ENCODE results near the gene TMEM248.

DNA sequence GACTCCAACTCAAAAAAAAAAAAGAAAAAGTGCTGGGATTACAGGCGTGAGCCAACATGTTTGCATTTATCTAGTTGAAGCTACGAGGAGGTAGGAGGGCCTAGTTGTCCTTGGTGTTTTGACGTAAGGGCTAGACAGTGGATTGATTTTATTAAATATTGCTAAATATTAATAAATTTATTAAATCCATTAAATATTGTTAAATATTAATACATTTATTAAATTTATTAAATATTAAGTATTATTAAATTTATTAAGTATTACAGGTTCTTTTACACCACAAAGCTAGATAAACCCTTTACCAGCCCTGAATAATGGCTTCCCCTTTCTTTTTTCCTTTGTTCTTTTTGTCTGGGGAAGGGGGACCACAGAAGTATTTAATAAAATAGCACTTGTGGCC lies 47.5 kb upstream of the TMEM248 start:
- no peak for TF ChIP-seq POLR2AphosphoS5 (IDR thresholded peaks at IDR 0.05)
- TF ChIP-seq, protein P1, sequence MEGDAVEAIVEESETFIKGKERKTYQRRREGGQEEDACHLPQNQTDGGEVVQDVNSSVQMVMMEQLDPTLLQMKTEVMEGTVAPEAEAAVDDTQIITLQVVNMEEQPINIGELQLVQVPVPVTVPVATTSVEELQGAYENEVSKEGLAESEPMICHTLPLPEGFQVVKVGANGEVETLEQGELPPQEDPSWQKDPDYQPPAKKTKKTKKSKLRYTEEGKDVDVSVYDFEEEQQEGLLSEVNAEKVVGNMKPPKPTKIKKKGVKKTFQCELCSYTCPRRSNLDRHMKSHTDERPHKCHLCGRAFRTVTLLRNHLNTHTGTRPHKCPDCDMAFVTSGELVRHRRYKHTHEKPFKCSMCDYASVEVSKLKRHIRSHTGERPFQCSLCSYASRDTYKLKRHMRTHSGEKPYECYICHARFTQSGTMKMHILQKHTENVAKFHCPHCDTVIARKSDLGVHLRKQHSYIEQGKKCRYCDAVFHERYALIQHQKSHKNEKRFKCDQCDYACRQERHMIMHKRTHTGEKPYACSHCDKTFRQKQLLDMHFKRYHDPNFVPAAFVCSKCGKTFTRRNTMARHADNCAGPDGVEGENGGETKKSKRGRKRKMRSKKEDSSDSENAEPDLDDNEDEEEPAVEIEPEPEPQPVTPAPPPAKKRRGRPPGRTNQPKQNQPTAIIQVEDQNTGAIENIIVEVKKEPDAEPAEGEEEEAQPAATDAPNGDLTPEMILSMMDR (IDR thresholded peaks at IDR 0.05) = no peak
- no peak for TF ChIP-seq EP300 (IDR thresholded peaks at IDR 0.05)
- no peak for TF ChIP-seq POLR2A (IDR thresholded peaks at IDR 0.05)
